ENCODE results near the gene ZNF627.
"Not testable (repeated sequence)": the region's sequence is repeated elsewhere in the genome, so short reads cannot be mapped to it uniquely, and the experiment has no call there.

The ZNF627 gene

GRCh38 chr19:11573763-11574162 lies 23.5 kb upstream of the ZNF627 start:
- not testable (repeated sequence) for DNase-seq

- DNase-seq: no peak
Measured at GRCh38 chr19:11574689-11575088, 22.6 kb upstream of the ZNF627 start.

GRCh38 chr19:11576227-11576626 lies 21.1 kb upstream of the ZNF627 start:
- no peak for DNase-seq

GRCh38 chr19:11577451-11578257 lies 19.6 kb upstream of the ZNF627 start, which contains the start of gene ACP5:
Gene ACP5 (minus strand): TSS chr19:11577645. CDS start chr19:11577317, 328 bp downstream.
- no peak for DNase-seq

GRCh38 chr19:11578258-11579142 lies 18.8 kb upstream of the ZNF627 start:
- DNase-seq: no peak

GRCh38 chr19:11580116-11580515 lies 17.2 kb upstream of the ZNF627 start:
- DNase-seq: no peak

GRCh38 chr19:11581740-11582139 lies 15.5 kb upstream of the ZNF627 start:
- no peak for DNase-seq

- DNase-seq: no peak
Measured at GRCh38 chr19:11586331-11586730, 11.0 kb upstream of the ZNF627 start.

GRCh38 chr19:11587302-11587974 lies 9.8 kb upstream of the ZNF627 start:
- peak in 50 of 56 donors; percentile 7 to 85 (median 45) for DNase-seq

- DNase-seq: peak in 1 of 56 donors; percentile 46
Measured at GRCh38 chr19:11587975-11588631, 9.2 kb upstream of the ZNF627 start.

- DNase-seq: no peak
Measured at GRCh38 chr19:11594084-11594483, 3.2 kb upstream of the ZNF627 start.

- DNase-seq: no peak
Measured at GRCh38 chr19:11596156-11596555, 1.1 kb upstream of the ZNF627 start.

- no peak for DNase-seq
Measured at GRCh38 chr19:11598103-11598483, 810 bp downstream of the ZNF627 start.

- no peak for DNase-seq
Measured at GRCh38 chr19:11598746-11599145, 1.5 kb downstream of the ZNF627 start.

GRCh38 chr19:11599704-11600103 lies 2.4 kb downstream of the ZNF627 start:
- DNase-seq: not testable (repeated sequence)

- no peak for DNase-seq
Measured at GRCh38 chr19:11606484-11606883, 9.2 kb downstream of the ZNF627 start.

- no peak for DNase-seq
Measured at GRCh38 chr19:11611730-11612129, 14.4 kb downstream of the ZNF627 start.

GRCh38 chr19:11612816-11613511 lies 15.7 kb downstream of the ZNF627 start:
- DNase-seq: no peak

- DNase-seq: no peak
Measured at GRCh38 chr19:11617180-11618062, 20.1 kb downstream of the ZNF627 start.
